ENCODE results near the gene JPT2. TPM values are rescaled to one million over a fixed set of nuclear protein-coding genes. Genes with fewer than 3 reads are reported as not detected.

Gene JPT2
- total RNA-seq, 6 experiments from 2014 or later: 71.7 to 92.9 (median 80.8) TPM

GRCh38 chr16:1723450-1724147 lies 45.5 kb downstream of the JPT2 start:
- no peak for DNase-seq
- peak; percentile 89 for TF ChIP-seq CTCF (IDR thresholded peaks at IDR 0.05)
- Mint-ChIP-seq H3K36me3 (ENCODE audit: low read depth) (peaks cover 19% of the 10 kb centered on the region), H3K27ac (peak overlapping the region; percentile 42), H3K4me3 (no peak overlapping the region), H3K27me3 (ENCODE audit: insufficient read depth) (peaks cover 4% of the 10 kb centered on the region; the same call in 1 of the 2 replicates), H3K4me1 (ENCODE audit: low read depth) (peaks cover 31% of the 10 kb centered on the region), H3K9me3 (no peaks in the 10 kb centered on the region)

GRCh38 chr16:1724491-1724890 lies 46.4 kb downstream of the JPT2 start:
- TF ChIP-seq CTCF (IDR thresholded peaks at IDR 0.05): no peak
- H3K4me3 Mint-ChIP-seq: no peak overlapping the region

DNA sequence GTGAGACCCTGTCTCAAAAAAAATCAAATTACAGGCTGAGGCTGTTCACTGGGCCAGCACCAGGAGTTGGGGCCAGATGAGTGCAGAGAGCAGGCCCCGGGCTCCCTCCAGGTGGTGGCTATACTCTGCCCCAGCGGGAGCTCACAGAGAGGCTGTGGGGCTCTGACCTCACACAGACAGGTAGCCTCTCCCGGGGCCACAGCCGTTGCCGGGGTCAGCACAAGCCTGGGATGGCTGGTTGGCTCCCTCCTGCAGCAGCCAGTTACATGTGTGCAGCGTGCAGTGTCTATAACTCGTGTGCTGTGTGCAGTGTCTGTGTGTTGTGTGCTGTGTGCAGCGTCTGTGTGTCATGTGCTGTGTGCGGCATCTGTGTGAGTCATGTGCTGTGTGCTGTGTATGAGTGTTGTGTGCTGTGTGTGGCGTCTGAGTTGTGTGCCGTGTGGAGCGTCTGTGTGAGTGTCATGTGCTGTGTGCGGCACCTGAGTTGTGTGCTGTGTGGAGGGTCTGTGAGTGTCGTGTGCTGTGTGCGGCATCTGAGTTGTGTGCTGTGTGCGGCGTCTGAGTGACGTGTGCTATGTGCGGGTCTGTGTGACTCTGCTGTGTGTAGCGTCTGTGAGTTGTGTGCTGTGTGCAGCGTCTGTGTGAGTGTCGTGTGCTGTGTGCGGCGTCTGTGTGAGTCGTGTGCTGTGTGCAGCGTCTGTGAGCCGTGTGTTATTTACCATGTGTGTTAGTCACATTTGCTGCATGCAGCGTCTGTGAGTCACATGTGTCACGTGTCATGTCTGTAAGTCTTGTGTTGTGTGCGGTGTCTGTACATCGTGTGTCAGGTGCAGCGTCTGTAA lies 48.8 kb downstream of the JPT2 start:
- Mint-ChIP-seq H3K4me3 (no peak overlapping the region), H3K9me3 (no peaks in the 10 kb centered on the region), H3K36me3 (ENCODE audit: low read depth) (peaks cover 17% of the 10 kb centered on the region), H3K27ac (no peak overlapping the region; the same call in 1 of the 2 replicates), H3K4me1 (ENCODE audit: low read depth) (peaks cover 15% of the 10 kb centered on the region), H3K27me3 (ENCODE audit: insufficient read depth) (peaks cover 4% of the 10 kb centered on the region; the same call in 1 of the 2 replicates)
- no peak for TF ChIP-seq CTCF (IDR thresholded peaks at IDR 0.05)
- no peak for DNase-seq

More at GRCh38 chr16:1724491-1724890, 46.4 kb downstream of the JPT2 start:
- Mint-ChIP-seq H3K9me3 (no peaks in the 10 kb centered on the region), H3K27ac (no peak overlapping the region), H3K36me3 (ENCODE audit: low read depth) (peaks cover 19% of the 10 kb centered on the region), H3K4me1 (ENCODE audit: low read depth) (peaks cover 26% of the 10 kb centered on the region), H3K27me3 (ENCODE audit: insufficient read depth) (peaks cover 4% of the 10 kb centered on the region; the same call in 1 of the 2 replicates)
- no peak for DNase-seq

DNA sequence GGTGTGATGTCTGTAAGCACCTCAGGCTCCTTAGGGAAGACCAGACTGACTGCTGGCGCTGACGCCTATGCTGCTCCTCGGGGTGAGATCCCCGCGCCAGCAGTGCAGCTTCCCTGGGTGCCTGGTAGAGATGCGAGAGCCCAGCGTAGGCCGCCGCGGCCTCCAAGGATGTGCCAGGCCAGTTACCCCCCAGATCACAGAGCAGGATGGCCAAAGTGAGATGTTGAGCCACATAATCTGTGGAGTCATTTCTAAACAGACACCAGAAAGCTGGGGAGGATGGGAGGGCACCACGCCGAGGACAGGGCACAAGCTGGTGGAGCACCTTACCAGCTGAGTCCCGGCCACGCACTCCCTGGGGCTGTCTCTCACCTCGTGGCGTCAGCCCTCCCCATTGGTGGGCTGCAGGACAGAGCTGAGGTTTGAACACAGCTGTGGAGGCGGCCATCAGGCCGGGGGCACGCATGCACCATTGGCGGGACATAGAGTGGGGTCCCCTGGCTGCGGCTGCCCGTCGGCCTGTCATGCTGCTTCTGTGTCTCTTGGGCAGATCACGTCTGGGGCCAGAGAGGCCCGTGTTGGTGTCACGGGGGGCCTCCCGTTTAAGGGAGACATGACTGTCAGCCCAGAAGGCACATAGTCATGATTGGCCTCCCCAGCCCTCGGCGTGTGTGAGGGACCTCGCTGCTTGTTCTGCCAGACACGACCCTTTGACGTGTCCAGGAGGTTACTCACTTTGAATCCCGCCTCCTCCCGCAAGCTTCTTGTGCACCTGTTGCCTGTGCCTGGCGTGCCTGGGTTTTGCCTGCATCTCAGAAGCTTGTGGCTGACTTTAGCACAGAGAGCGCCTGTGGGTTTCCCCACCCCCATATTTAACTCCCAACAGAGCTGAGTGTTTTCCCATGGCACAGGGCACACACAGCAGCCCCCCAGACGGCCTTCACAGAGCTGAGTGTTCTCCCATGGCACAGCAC lies 49.9 kb downstream of the JPT2 start:
- no peak for DNase-seq
- no peaks in the 10 kb centered on the region for H3K27me3 Mint-ChIP-seq (ENCODE audit: insufficient read depth)
- H3K36me3 Mint-ChIP-seq (ENCODE audit: low read depth): peaks cover 15% of the 10 kb centered on the region
- no peak overlapping the region for H3K4me3 Mint-ChIP-seq
- H3K27ac Mint-ChIP-seq: no peak overlapping the region
- peaks cover 8% of the 10 kb centered on the region for H3K4me1 Mint-ChIP-seq (ENCODE audit: low read depth)
- no peaks in the 10 kb centered on the region for H3K9me3 Mint-ChIP-seq
- TF ChIP-seq CTCF (IDR thresholded peaks at IDR 0.05): no peak

DNA sequence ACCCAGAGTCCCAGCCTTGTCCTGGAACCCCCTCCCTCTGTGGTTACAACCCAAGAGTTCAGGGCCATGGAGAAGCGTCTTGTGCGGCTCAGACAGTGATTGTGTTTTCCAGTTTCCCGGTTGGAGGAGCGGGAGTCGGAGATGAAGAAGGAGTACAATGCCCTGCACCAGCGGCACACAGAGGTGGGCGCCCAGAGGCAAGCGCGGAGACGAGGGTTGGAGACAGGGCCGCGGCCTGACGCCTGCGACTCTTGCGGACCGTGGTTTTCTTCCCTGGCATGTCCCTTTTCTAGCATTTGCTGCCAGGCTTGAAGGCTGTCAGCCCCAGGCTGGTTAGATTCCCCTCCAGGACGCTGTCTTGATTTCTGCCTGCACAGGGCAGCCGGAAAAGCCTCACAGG lies 50.9 kb downstream of the JPT2 start:
- no peak for TF ChIP-seq CTCF (IDR thresholded peaks at IDR 0.05)
- H3K27ac Mint-ChIP-seq: no peak overlapping the region

More for the DNA sequence above, 50.9 kb downstream of the JPT2 start:
- DNase-seq: no peak
- Mint-ChIP-seq H3K4me3 (no peak overlapping the region), H3K27me3 (ENCODE audit: insufficient read depth) (no peaks in the 10 kb centered on the region), H3K36me3 (ENCODE audit: low read depth) (peaks cover 15% of the 10 kb centered on the region), H3K9me3 (no peaks in the 10 kb centered on the region), H3K4me1 (ENCODE audit: low read depth) (no peaks in the 10 kb centered on the region)
